ENCODE results near the gene SLC17A1.

DNA sequence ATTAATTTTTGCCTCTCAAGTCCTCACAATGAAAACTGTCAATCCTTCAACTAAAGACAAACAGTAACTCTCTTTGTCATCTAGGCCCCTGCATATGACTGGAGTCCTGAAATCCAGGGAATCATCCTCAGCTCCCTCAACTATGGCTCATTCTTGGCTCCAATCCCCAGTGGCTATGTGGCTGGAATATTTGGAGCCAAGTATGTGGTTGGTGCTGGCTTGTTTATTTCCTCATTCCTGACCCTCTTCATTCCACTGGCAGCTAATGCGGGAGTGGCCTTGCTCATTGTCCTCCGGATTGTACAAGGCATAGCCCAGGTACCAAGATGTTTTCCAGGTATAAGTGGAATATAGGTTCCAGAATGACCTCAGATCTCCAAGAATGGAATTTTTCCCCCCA, 61.9 kb downstream of the SLC17A1 start:
- TF ChIP-seq TAF1 (IDR thresholded peaks at IDR 0.05; ENCODE audit: borderline replicate concordance, low read depth, low read length) (no peak), POLR2AphosphoS5 (IDR thresholded peaks at IDR 0.05; ENCODE audit: low read length) (no peak), NFYA (IDR thresholded peaks at IDR 0.05; ENCODE audit: borderline replicate concordance, low read depth, low read length) (no peak), RFX5 (IDR thresholded peaks at IDR 0.05; ENCODE audit: low read depth, low read length) (no peak), CBFB (IDR thresholded peaks at IDR 0.05; ENCODE audit: low read depth) (no peak)
- TF ChIP-seq, protein P1, sequence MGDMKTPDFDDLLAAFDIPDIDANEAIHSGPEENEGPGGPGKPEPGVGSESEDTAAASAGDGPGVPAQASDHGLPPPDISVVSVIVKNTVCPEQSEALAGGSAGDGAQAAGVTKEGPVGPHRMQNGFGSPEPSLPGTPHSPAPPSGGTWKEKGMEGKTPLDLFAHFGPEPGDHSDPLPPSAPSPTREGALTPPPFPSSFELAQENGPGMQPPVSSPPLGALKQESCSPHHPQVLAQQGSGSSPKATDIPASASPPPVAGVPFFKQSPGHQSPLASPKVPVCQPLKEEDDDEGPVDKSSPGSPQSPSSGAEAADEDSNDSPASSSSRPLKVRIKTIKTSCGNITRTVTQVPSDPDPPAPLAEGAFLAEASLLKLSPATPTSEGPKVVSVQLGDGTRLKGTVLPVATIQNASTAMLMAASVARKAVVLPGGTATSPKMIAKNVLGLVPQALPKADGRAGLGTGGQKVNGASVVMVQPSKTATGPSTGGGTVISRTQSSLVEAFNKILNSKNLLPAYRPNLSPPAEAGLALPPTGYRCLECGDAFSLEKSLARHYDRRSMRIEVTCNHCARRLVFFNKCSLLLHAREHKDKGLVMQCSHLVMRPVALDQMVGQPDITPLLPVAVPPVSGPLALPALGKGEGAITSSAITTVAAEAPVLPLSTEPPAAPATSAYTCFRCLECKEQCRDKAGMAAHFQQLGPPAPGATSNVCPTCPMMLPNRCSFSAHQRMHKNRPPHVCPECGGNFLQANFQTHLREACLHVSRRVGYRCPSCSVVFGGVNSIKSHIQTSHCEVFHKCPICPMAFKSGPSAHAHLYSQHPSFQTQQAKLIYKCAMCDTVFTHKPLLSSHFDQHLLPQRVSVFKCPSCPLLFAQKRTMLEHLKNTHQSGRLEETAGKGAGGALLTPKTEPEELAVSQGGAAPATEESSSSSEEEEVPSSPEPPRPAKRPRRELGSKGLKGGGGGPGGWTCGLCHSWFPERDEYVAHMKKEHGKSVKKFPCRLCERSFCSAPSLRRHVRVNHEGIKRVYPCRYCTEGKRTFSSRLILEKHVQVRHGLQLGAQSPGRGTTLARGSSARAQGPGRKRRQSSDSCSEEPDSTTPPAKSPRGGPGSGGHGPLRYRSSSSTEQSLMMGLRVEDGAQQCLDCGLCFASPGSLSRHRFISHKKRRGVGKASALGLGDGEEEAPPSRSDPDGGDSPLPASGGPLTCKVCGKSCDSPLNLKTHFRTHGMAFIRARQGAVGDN (IDR thresholded peaks at IDR 0.05): no peak
- TF ChIP-seq, protein P2, sequence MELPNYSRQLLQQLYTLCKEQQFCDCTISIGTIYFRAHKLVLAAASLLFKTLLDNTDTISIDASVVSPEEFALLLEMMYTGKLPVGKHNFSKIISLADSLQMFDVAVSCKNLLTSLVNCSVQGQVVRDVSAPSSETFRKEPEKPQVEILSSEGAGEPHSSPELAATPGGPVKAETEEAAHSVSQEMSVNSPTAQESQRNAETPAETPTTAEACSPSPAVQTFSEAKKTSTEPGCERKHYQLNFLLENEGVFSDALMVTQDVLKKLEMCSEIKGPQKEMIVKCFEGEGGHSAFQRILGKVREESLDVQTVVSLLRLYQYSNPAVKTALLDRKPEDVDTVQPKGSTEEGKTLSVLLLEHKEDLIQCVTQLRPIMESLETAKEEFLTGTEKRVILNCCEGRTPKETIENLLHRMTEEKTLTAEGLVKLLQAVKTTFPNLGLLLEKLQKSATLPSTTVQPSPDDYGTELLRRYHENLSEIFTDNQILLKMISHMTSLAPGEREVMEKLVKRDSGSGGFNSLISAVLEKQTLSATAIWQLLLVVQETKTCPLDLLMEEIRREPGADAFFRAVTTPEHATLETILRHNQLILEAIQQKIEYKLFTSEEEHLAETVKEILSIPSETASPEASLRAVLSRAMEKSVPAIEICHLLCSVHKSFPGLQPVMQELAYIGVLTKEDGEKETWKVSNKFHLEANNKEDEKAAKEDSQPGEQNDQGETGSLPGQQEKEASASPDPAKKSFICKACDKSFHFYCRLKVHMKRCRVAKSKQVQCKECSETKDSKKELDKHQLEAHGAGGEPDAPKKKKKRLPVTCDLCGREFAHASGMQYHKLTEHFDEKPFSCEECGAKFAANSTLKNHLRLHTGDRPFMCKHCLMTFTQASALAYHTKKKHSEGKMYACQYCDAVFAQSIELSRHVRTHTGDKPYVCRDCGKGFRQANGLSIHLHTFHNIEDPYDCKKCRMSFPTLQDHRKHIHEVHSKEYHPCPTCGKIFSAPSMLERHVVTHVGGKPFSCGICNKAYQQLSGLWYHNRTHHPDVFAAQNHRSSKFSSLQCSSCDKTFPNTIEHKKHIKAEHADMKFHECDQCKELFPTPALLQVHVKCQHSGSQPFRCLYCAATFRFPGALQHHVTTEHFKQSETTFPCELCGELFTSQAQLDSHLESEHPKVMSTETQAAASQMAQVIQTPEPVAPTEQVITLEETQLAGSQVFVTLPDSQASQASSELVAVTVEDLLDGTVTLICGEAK (IDR thresholded peaks at IDR 0.05; ENCODE audit: borderline replicate concordance): no peak

Measured in GM12878 (cell line).